ENCODE results near the gene WDR36. TPM values are rescaled to one million over a fixed set of nuclear protein-coding genes. Genes with fewer than 3 reads are reported as not detected.

Gene WDR36
- total and polyA plus RNA-seq, 2 of the 8 experiments (the other 6 are each of a cell fraction or from before 2014, with no cell fraction given) = 9.3 to 41.8 TPM

- Histone ChIP-seq H3K14ac (ENCODE audit: insufficient read length) (no peak overlapping the region), H3K4me1 (replicated peaks in 1 of 4; ENCODE audit: control insufficient read depth in 3 of 4, insufficient read depth in 4 of 4, low read length in 3 of 4) (no peaks in the 10 kb centered on the region; a peak in 1 of 7 replicates), H2BK15ac (ENCODE audit: low read length) (no peak overlapping the region), H4K5ac (ENCODE audit: insufficient read length, low read depth, low read length) (no peak overlapping the region), H4K8ac (ENCODE audit: extremely low read depth, insufficient read depth, low read length) (no peak overlapping the region), H2BK120ac (replicated peaks; ENCODE audit: low read depth, low read length) (no peak overlapping the region), H3K27me3 (replicated peaks in 1 of 4; ENCODE audit: control insufficient read depth in 3 of 4, extremely low read depth in 1 of 4, insufficient read depth in 3 of 4, low read length in 3 of 4) (peaks cover 0 to 1% (median 0%) of the 10 kb centered on the region in 4 experiments; a peak in 1 of 7 replicates), H3K79me1 (ENCODE audit: low read depth, low read length) (no peaks in the 10 kb centered on the region), H4K20me1 (replicated peaks in 1 of 2; ENCODE audit: control insufficient read depth in 1 of 2, insufficient read depth in 2 of 2, low read length in 2 of 2) (no peaks in the 10 kb centered on the region), H3K4me3 (ENCODE audit: extremely low read depth in 1 of 4, insufficient read depth in 2 of 4, low read depth in 3 of 4, low read length in 4 of 4) (no peak overlapping the region), H2BK20ac (ENCODE audit: low read length) (no peak overlapping the region), H3K23ac (ENCODE audit: insufficient read length) (no peak overlapping the region), H3K9ac (replicated peaks in 1 of 4; ENCODE audit: extremely low read depth in 1 of 4, low read depth in 3 of 4, low read length in 3 of 4) (no peak overlapping the region), H3K27ac (ENCODE audit: low read depth, low read length) (no peak overlapping the region), H3K56ac (replicated peaks; ENCODE audit: insufficient read length, low read depth, low read length) (no peak overlapping the region), H2BK5ac (ENCODE audit: low read depth, low read length) (no peak overlapping the region), H3K36me3 (ENCODE audit: control insufficient read depth in 2 of 4, insufficient read depth in 4 of 4, low read length in 3 of 4) (no peaks in the 10 kb centered on the region), H3K18ac (ENCODE audit: extremely low read depth, low read length) (no peak overlapping the region), H3K79me2 (ENCODE audit: control insufficient read depth in 1 of 2, insufficient read depth in 2 of 2, low read length in 2 of 2) (no peaks in the 10 kb centered on the region), H3K9me3 (ENCODE audit: insufficient read depth in 2 of 2, low read depth in 1 of 2, low read length in 1 of 2) (no peaks in the 10 kb centered on the region), H2AFZ (ENCODE audit: low read length) (no peak overlapping the region), H2AK5ac (ENCODE audit: low read depth, low read length) (no peak overlapping the region), H3K4ac (replicated peaks; ENCODE audit: insufficient read length, low read depth, low read length) (no peak overlapping the region), H4K91ac (replicated peaks; ENCODE audit: insufficient read length, low read length) (no peak overlapping the region), H3K23me2 (ENCODE audit: low read depth, low read length) (no peaks in the 10 kb centered on the region; the same call in 1 of the 2 replicates), H2BK12ac (ENCODE audit: low read depth, low read length) (no peak overlapping the region), H3K4me2 (ENCODE audit: insufficient read depth in 1 of 2, low read depth in 2 of 2, low read length in 2 of 2) (no peak overlapping the region)
- DNase-seq (ENCODE audit: low read depth in 1 of 2, low spot score in 2 of 2) (no peak), FAIRE-seq (no peak)
- whole genome bisulfite sequencing, 2 experiments (ENCODE audit: extremely low coverage in 1 of 2, insufficient coverage in 1 of 2, insufficient read length in 1 of 2, insufficient replicate concordance in 2 of 2, low coverage in 1 of 2, low lambda C conversion rate in 2 of 2, missing lambda C conversion rate in 1 of 2) = 94% methylated on average over 2 of the region's 2 CpGs; no CpG with 5 or more reads in 1 of the 2 experiments
- TF ChIP-seq ATF3 (IDR thresholded peaks at IDR 0.05; ENCODE audit: insufficient read depth, low read depth, low read length) (no peak), TEAD4 (IDR thresholded peaks at IDR 0.05; ENCODE audit: low read depth, low read length) (no peak), GABPA (IDR thresholded peaks at IDR 0.05; ENCODE audit: borderline replicate concordance, insufficient read depth, low read length) (no peak)
- POLR2A ChIA-PET (ENCODE audit: partially characterized antibody) = no interaction called here
- CTCF ChIA-PET (ENCODE audit: partially characterized antibody) = interaction anchor here (1.0 kb wide), 1 partner anchor 25 kb away, joined by 3 read pairs; no protein-coding TSS in a partner anchor
Measured at GRCh38 chr5:111173476-111173875, 81.3 kb downstream of the WDR36 start.
